VCaP (cell line): ENCODE measurements around the gene ARHGAP4.

Source experiments
- H3K27ac ChIP-seq: fragments of 450-650 bp; 2 replicates; pipeline ENCODE4 v1.5.1; 2017
- CTCF ChIP-seq: fragments of 450-650 bp; conservative IDR thresholded peaks from 2 replicates; pipeline ENCODE4 v1.5.1; 2017; ENCODE audit warnings: mild to moderate bottlenecking, moderate library complexity

Gene ARHGAP4

DNA sequence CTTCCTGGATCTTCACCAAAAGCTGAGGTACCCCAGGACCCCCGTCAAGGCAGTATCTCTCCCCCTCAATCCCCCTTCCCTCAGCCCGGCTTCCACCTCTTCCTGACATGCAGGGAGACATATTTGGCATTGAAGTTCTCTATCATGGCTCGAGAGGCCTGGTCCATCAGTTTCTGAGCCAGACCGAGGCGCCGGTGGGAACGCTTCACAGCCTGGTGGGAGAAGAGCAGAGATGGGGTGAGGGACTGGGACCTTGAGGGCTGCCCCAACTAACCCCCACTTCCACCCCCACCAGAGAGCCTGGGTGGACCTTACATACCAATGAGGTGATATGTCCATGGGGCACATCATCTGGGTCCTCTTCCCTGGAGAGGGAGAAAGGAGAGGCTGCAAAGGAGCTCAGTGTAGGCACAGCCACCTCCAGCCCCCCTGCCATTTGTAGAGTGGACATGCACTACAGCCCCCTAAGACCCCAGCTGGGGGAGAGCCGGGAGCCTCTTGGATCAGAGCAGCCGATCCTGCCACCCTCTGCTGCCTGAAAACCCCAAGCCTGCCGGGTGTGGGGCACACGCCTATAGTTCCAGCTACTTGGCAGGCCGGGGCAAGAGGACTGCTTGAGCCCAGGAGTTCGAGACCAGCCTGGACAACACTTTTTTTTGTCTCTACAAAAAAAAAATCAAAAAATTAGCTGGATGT, 6.3 kb upstream of the ARHGAP4 start:
- H3K27ac ChIP-seq: peak overlapping the region; percentile 81; the same call in 1 of the 2 replicates
- no peak for TF ChIP-seq CTCF

DNA sequence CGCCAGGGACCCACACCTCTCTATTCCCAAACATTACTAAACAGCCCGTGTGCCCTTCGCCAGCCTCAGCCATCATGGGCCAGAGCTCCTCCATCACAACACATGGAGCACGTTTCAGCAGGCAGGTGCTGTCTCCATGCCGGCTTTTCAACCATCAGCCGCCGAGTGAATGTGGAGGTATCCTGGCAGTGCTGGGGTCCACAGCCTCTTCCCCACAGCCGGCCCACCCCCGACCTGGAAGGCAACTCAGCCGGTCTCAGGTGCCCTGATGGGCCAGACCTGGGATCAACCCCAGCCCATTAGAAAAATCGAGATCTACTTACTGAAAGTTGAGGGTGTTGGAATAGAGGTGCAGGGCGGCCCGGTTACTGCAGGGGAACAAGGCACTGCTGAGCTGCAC, 5.7 kb upstream of the ARHGAP4 start:
- H3K27ac ChIP-seq: peak overlapping the region; percentile 91
- TF ChIP-seq CTCF: no peak

DNA sequence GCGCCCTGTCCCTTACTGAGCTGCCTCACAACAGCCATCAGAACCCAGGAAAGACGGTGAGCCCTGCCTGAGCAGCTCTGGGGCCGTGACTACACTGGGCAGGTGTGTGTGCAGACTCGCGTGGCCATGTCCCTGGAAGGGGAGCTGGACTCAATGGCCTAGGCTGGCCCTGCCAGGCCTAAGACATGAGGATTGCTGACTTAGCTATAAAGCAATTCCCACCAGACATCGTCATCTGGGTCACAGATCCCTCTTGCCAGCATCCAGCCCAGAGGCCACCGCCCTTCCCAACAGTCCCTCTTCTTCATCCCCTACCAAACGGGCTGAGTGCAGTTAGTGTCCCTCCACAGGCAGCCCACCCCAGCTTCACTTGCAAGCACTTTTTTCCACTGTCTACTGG, 5.1 kb upstream of the ARHGAP4 start:
- TF ChIP-seq CTCF: no peak
- peak overlapping the region; percentile 91 for H3K27ac ChIP-seq

GRCh38 chrX:153930011-153930910, 4.2 kb upstream of the ARHGAP4 start:
- peak overlapping the region; percentile 91 for H3K27ac ChIP-seq
- TF ChIP-seq CTCF: no peak

- TF ChIP-seq CTCF: no peak
Measured at GRCh38 chrX:153929576-153929975, 3.5 kb upstream of the ARHGAP4 start.

GRCh38 chrX:153928846-153929245, 2.8 kb upstream of the ARHGAP4 start:
- no peak for TF ChIP-seq CTCF
- peak overlapping the region; percentile 91 for H3K27ac ChIP-seq

More at GRCh38 chrX:153929576-153929975, 3.5 kb upstream of the ARHGAP4 start:
- H3K27ac ChIP-seq: peak overlapping the region; percentile 91

GRCh38 chrX:153927922-153928760, 2.1 kb upstream of the ARHGAP4 start:
- peak; percentile 18; the same call in 1 of the 2 replicates for TF ChIP-seq CTCF
- H3K27ac ChIP-seq: peak overlapping the region; percentile 91
